Neural cell (in vitro differentiated cells): ENCODE results near the gene BTBD9. TPM values are rescaled to one million over a fixed set of nuclear protein-coding genes. Genes with fewer than 3 reads are reported as not detected.

Experiments used
- H2AFZ ChIP-seq: fragments of 200-600, 300-800 bp; sonication (generic), shearing (Covaris generic); 2 replicates; pipeline ENCODE4 v1.6.0; 2014; ENCODE audit warnings: low read depth, mild to moderate bottlenecking, antibody characterized with exemption, low read length, moderate library complexity
- H3F3A ChIP-seq: fragments of 200-600 bp; shearing (Covaris generic); 2 replicates; pipeline ENCODE4 v1.6.1; 2016; ENCODE audit warnings: mild to moderate bottlenecking, moderate library complexity, mixed read lengths, antibody characterized with exemption, low read length; ENCODE audit not compliant: insufficient read depth, poor library complexity, severe bottlenecking
- H3K27ac ChIP-seq: fragments of 200-600, 300-800 bp; sonication (generic), shearing (Covaris generic); 2 replicates; pipeline ENCODE4 v1.5.1; 2014; ENCODE audit warnings: mild to moderate bottlenecking, low read length, moderate library complexity
- H3K27me3 ChIP-seq: fragments of 300-800, 200-600 bp; sonication (generic), shearing (Covaris generic); 2 replicates; pipeline ENCODE4 v1.6.0; 2014; ENCODE audit warnings: mild to moderate bottlenecking, low read depth, low read length, moderate library complexity; ENCODE audit not compliant: insufficient read depth
- H3K36me3 ChIP-seq: fragments of 300-800, 200-600 bp; sonication (generic), shearing (Covaris generic); 2 replicates; pipeline ENCODE4 v1.5.1; 2014; ENCODE audit warnings: mild to moderate bottlenecking, antibody characterized with exemption, low read length, moderate library complexity; ENCODE audit not compliant: insufficient read depth
- H3K4me2 ChIP-seq: fragments of 300-800, 200-600 bp; sonication (generic), shearing (Covaris generic); 2 replicates; pipeline ENCODE4 v1.6.0; 2014; ENCODE audit warnings: mild to moderate bottlenecking, low read length
- H3K4me3 ChIP-seq: fragments of 300-800, 200-600 bp; sonication (generic), shearing (Covaris generic); 2 replicates; pipeline ENCODE4 v1.5.1; 2014; ENCODE audit warnings: mild to moderate bottlenecking, low read length, moderate library complexity
- H3K79me2 ChIP-seq: fragments of 200-600 bp; shearing (Covaris generic); replicated peaks from 2 replicates; pipeline ENCODE4 v1.6.0; 2014; ENCODE audit warnings: mild to moderate bottlenecking, low read length, moderate library complexity; ENCODE audit not compliant: insufficient read depth
- H3K9ac ChIP-seq: fragments of 300-800, 200-600 bp; sonication (generic), shearing (Covaris generic); 2 replicates; pipeline ENCODE4 v1.6.1; 2016; ENCODE audit warnings: mild to moderate bottlenecking, low read length, mixed read lengths
- H3K9me2 ChIP-seq: fragments of 200-600 bp; shearing (Covaris generic); 2 replicates; pipeline ENCODE4 v1.6.1; 2016; ENCODE audit warnings: mild to moderate bottlenecking, low read length, mixed read lengths; ENCODE audit not compliant: insufficient read depth
- H3K9me3 ChIP-seq: fragments of 200-600, 300-800 bp; sonication (generic), shearing (Covaris generic); 2 replicates; pipeline ENCODE4 v1.6.1; 2016; ENCODE audit warnings: mild to moderate bottlenecking, mixed run types, low read length, moderate library complexity, mixed read lengths
- H4K20me1 ChIP-seq: fragments of 200-600 bp; shearing (Covaris generic); 2 replicates; pipeline ENCODE4 v1.6.1; 2016; ENCODE audit warnings: mild to moderate bottlenecking, mixed run types; ENCODE audit not compliant: insufficient read depth
- EP300 ChIP-seq: fragments of 450-650 bp; conservative IDR thresholded peaks from 2 replicates; pipeline ENCODE4 v1.6.1; 2014; ENCODE audit warnings: antibody characterized with exemption, mild to moderate bottlenecking, moderate library complexity; ENCODE audit not compliant: poor library complexity, severe bottlenecking
- EZH2 ChIP-seq: fragments of 200-600, 300-800 bp; shearing (Covaris generic), sonication (generic); IDR thresholded peaks from 2 replicates; pipeline ENCODE4 v1.6.1; 2014; ENCODE audit warnings: antibody characterized with exemption, low read length, borderline replicate concordance, mild to moderate bottlenecking; ENCODE audit not compliant: insufficient read depth, poor library complexity, severe bottlenecking
- MXI1 ChIP-seq: fragments of 450-650 bp; conservative IDR thresholded peaks from 2 replicates; pipeline ENCODE4 v1.6.1; 2014; ENCODE audit warnings: antibody characterized with exemption, mild to moderate bottlenecking; ENCODE audit not compliant: poor library complexity, severe bottlenecking
- POLR2AphosphoS5 ChIP-seq: IDR thresholded peaks from 2 replicates; pipeline ENCODE4 v1.6.1; 2012
- RAD21 ChIP-seq: fragments of 450-650 bp; conservative IDR thresholded peaks from 2 replicates; pipeline ENCODE4 v1.6.1; 2014; ENCODE audit warnings: antibody characterized with exemption, mild to moderate bottlenecking, moderate library complexity
- REST ChIP-seq: IDR thresholded peaks from 2 replicates; pipeline ENCODE4 v1.6.1; 2012; ENCODE audit warnings: borderline replicate concordance
- SMC3 ChIP-seq: fragments of 450-650 bp; conservative IDR thresholded peaks from 2 replicates; pipeline ENCODE4 v1.6.1; 2014; ENCODE audit warnings: antibody characterized with exemption, mild to moderate bottlenecking, moderate library complexity; ENCODE audit not compliant: poor library complexity
- TAF1 ChIP-seq: IDR thresholded peaks from 2 replicates; pipeline ENCODE4 v1.6.1; 2012; ENCODE audit warnings: low read depth
- polyA plus RNA-seq: library from polyadenylated mRNA; depleted of rRNA; stranded (reverse); fragments of >200 nt; gene quantifications from 2 replicates; pipeline ENCODE4 v1.2.3, GENCODE V29; 2014
- TF ChIP-seq, protein P1 (sequence below): fragments of 450-650 bp; IDR thresholded peaks from 2 replicates; pipeline ENCODE4 v1.5.1; 2014; ENCODE audit warnings: antibody characterized with exemption, mild to moderate bottlenecking, moderate library complexity; ENCODE audit not compliant: poor library complexity, severe bottlenecking

The BTBD9 gene
- polyA plus RNA-seq, 1 donor from 2014 or later: 6.2 TPM

- no peak overlapping the region for H3K9ac ChIP-seq
- H3F3A ChIP-seq: no peaks in the 10 kb centered on the region
- H3K9me2 ChIP-seq: no peaks in the 10 kb centered on the region
- no peak overlapping the region for H3K4me2 ChIP-seq
- H4K20me1 ChIP-seq: no peaks in the 10 kb centered on the region
- no peak overlapping the region for H2AFZ ChIP-seq
- no peaks in the 10 kb centered on the region for H3K79me2 ChIP-seq
- no peaks in the 10 kb centered on the region for H3K36me3 ChIP-seq
- H3K9me3 ChIP-seq: no peaks in the 10 kb centered on the region
- H3K27ac ChIP-seq: no peak overlapping the region
- H3K4me3 ChIP-seq: no peak overlapping the region
- H3K27me3 ChIP-seq: no peaks in the 10 kb centered on the region
- TF ChIP-seq MXI1 (no peak), TAF1 (no peak), EP300 (no peak)
These were observed 477.1 kb downstream of the BTBD9 start for GRCh38 chr6:38162493-38163185.

DNA sequence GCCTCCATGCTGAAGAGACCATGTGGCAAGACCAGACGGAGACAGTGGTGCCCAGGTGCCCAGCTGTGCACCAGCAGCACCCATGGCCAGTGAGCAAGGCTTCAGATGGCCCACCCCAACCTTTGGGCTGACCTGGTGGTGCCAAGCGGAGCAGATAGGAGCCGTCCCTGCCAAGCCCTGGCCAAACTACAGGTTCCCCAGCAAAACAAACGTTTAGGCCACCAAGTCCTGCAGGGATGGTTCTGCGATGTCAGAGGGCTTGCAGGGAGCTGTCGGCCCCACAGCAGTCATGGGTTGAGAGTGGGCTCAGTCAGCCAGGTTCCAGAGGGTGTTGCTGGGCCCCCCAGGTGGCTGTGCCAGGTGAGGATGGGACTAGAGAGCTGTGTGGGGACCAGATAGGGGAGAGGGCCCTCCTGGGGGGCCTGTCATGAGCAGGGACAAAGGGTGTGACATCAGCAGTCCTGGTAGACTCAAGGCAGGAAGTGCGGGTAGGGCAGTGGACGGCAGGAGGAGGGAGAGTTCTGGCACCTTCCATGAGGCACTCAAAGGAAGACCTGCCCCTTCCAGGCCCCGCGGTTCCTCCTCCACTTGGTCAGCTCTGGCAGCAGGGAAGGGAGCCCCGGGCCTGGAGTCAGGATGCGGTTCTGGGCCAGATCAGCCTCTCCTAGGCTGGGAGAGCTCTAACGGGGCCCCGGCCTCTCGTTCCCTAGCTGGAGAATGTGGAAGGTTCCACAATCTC is 477.8 kb downstream of the BTBD9 start:
- no peaks in the 10 kb centered on the region for H3K9me3 ChIP-seq
- no peak overlapping the region for H3K9ac ChIP-seq

More for the DNA sequence above, 477.8 kb downstream of the BTBD9 start:
- Histone ChIP-seq H3K79me2 (no peaks in the 10 kb centered on the region), H3F3A (no peaks in the 10 kb centered on the region), H3K27me3 (no peaks in the 10 kb centered on the region), H3K4me3 (no peak overlapping the region), H4K20me1 (no peaks in the 10 kb centered on the region), H3K4me2 (no peak overlapping the region), H3K27ac (no peak overlapping the region), H3K9me2 (no peaks in the 10 kb centered on the region), H2AFZ (no peak overlapping the region), H3K36me3 (no peaks in the 10 kb centered on the region)
- TF ChIP-seq TAF1: no peak
- no peak for TF ChIP-seq MXI1
- no peak for TF ChIP-seq EP300
- no peak for TF ChIP-seq POLR2AphosphoS5
- no peak for TF ChIP-seq SMC3
- no peak for TF ChIP-seq EZH2
- TF ChIP-seq, protein P1, sequence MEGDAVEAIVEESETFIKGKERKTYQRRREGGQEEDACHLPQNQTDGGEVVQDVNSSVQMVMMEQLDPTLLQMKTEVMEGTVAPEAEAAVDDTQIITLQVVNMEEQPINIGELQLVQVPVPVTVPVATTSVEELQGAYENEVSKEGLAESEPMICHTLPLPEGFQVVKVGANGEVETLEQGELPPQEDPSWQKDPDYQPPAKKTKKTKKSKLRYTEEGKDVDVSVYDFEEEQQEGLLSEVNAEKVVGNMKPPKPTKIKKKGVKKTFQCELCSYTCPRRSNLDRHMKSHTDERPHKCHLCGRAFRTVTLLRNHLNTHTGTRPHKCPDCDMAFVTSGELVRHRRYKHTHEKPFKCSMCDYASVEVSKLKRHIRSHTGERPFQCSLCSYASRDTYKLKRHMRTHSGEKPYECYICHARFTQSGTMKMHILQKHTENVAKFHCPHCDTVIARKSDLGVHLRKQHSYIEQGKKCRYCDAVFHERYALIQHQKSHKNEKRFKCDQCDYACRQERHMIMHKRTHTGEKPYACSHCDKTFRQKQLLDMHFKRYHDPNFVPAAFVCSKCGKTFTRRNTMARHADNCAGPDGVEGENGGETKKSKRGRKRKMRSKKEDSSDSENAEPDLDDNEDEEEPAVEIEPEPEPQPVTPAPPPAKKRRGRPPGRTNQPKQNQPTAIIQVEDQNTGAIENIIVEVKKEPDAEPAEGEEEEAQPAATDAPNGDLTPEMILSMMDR: no peak
- TF ChIP-seq RAD21: no peak
- no peak for TF ChIP-seq REST
